ENCODE results near the gene OR13C8.
"Not testable (repeated sequence)": the region's sequence is repeated elsewhere in the genome, so short reads cannot be mapped to it uniquely, and the experiment has no call there.

Gene OR13C8, protein sequence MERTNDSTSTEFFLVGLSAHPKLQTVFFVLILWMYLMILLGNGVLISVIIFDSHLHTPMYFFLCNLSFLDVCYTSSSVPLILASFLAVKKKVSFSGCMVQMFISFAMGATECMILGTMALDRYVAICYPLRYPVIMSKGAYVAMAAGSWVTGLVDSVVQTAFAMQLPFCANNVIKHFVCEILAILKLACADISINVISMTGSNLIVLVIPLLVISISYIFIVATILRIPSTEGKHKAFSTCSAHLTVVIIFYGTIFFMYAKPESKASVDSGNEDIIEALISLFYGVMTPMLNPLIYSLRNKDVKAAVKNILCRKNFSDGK

DNA sequence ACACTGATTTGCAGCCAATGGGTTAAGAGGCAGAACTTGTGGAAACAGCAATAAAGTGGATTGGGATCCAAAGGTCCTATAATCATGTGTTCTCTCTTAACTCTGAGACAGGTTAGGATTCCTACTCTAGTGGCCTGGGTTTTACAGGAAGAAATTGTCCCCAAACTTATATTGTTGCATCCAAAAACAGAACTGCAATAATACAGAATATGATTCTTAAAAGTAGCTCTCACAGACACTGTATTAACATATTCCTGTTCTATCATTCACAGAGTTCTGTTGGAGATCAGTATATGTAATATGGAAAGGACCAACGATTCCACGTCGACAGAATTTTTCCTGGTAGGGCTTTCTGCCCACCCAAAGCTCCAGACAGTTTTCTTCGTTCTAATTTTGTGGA is at the start of gene OR13C8:
TSS of gene OR13C8 (plus strand) at position 301 of the 400 bp plus-strand sequence. CDS start at position 301, 0 bp downstream.
- no peak for DNase-seq (ENCODE audit: low read depth in 2 of 2)

DNA sequence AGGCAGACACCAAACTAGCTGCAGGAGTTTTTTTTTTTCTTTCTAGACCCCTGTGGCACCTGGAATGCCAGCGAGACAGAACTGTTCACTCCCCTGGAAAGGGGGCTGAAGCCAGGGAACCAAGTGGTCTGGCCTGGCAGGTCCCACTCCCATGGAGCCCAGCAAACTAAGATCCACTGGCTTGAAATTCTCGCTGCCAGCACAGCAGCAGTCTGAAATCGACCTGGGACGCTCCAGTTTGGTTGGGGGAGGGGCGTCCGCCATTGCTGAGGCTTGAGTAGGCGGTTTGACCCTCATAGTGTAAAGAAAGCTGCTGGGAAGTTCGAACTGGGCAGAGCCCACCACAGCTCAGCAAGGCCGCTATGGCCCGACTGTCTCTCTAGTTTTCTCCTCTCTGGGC is 48.7 kb upstream of the OR13C8 start:
- DNase-seq (ENCODE audit: low read depth in 2 of 2): not testable (repeated sequence)

DNA sequence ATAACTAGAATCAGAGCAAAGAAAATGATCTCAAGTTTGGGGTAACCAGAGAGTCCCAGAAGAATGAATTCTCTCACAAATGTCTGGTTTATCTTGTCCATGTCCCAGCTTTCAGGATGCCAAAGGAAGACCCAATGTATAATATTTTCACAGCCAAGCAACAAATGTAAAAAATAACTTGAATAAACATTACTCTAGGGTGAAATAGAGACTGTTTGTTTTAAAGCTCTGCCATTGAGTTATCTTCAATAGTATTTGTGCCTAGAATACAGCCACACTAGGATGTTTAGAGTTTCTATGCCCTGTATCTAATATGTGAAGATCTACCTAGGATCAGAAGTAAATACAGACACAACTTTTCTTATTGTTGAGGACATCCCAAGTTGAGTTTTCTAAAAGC is 41.9 kb upstream of the OR13C8 start, which contains the start of gene OR13C4:
TSS of gene OR13C4 (minus strand) at position 101 of the 400 bp plus-strand sequence. CDS start at position 101, 0 bp downstream.
- no peak for DNase-seq (ENCODE audit: low read depth in 2 of 2)

DNA sequence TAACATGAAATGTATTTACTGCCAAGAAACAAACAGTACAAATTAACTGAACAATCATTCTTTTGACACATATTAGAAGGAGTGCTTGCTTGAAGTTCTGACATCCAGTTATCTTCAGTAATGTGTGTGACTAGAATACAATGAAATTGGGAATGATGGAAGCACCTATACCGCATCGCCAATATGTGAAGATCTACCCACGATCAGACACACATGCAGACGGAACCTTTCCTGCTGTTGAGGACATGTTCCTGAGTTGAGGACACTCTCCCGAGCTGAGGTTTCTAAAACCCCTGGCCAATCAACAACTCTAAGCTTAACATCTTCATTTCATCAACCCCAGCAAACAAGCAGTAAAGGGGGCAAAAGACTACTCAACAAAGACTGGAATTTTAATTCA is 32.2 kb upstream of the OR13C8 start, which contains the start of gene OR13C3:
TSS of gene OR13C3 (minus strand) at position 101 of the 400 bp plus-strand sequence. CDS start 133 bp downstream, outside the sequence.
- no peak for DNase-seq (ENCODE audit: low read depth in 2 of 2)

DNA sequence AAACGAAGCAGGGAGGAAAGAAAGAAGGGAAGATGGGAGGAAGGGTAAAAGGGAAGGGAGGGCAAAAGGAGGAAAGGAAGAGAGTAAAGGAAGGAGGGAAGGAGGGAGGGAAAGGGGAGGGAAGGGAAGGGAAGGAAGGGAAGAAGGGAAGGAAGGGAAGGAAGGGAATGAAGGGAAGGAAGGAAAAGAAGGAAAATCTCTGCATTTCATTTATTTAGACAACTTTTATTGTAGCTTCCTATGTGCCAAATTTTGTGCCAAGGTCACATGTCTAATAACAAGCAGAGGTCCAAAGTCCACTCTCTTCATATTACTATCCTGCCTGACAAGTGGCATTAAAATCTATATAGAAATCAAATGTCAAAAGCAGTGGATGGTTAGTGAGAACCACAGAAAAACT is 29.7 kb upstream of the OR13C8 start:
- no peak for DNase-seq (ENCODE audit: low read depth in 2 of 2)

DNA sequence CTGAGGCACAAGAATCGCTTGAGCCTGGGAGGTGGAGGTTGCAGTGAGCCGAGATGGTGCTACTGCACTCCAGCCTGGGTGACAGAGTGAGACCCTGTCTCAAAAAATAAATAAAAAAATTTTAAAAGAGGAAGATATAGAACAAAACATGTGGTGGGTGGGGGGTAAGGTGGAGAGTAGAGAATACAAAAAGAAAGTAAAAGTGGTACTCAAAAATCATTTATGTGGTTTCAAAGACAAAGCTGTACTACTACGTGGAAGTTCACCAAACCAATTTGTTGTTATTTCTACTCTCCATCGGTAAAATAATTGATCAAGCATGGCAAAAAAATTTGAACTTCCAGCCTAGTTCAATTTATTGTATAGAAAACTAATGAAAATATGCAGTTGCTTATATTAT is 24.3 kb upstream of the OR13C8 start:
- no peak for DNase-seq (ENCODE audit: low read depth in 2 of 2)

DNA sequence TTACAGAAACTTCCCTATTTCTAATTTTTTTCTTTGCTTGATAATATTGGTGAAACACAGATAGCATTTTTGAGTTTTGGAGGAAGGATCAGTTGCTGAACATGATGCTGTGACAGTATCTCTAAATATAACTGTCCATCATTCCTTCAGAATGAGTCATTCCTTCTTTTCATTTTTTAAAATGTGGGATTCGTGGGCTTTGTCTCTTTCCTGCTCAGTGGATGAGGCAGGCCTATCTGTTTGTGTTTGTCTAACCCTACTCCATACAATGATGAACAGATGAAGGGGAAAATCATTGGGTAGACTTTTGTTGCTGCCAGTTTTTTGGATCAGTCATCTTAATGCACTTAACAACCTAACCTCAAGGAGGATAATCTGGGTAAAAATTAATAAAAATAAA is 15.7 kb upstream of the OR13C8 start:
- DNase-seq (ENCODE audit: low read depth in 2 of 2): no peak

DNA sequence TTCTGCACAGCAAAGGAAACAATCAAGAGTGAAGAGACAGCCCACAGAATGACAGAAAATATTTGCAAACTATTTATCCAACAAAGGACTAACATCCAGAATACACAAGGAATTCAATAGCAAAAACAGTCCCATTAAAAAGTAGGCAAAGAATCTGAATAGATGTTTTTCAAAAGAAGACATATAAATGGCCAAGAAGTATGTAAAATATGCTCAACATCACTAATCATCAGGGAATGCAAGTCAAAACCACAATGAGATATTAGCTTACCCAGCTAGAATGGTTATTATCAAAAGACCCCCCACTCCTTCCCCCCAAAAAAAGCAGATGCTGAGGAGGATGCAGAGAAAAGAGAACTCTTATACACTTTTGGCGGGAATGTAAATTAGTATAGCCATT is 13.4 kb upstream of the OR13C8 start:
- DNase-seq (ENCODE audit: low read depth in 2 of 2): no peak

DNA sequence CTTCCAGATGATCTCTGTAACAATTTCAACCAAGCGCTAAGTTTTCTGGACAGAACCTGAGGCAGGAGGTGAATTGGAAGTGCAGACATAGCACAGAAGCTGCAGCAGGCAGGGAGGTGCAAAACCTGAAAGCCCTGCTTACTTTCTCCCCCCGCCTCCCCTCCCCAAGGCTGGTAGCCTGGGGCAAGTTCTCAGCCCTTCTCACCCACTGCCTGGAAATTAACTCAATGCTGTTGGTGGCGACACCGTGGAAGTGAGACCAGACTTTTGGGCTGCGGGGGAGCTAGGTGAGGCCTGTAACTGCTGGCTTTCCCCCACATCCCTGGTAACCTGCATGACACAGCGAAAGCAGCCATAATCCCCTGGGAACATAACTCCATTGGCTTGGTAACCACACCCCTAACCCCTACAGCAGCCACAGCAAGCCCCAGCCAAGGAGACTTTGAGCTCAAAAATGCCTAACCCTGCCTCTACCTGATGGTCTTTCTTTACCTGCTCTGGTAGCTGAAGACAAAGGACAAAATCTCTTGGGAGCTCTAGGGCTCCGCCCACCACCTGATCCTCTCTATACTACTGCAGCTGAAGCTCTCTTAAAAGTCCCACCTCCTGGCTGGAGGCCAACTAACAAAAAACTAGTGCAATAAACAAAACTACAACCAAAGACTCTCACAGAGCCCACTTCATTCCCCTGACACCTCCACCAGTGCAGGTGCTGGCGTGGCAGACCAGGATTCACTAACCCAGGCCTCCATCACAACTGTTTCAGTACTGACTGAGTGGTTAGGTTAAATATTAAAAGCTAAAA is 11.9 kb upstream of the OR13C8 start:
- no peak for DNase-seq (ENCODE audit: low read depth in 2 of 2)

DNA sequence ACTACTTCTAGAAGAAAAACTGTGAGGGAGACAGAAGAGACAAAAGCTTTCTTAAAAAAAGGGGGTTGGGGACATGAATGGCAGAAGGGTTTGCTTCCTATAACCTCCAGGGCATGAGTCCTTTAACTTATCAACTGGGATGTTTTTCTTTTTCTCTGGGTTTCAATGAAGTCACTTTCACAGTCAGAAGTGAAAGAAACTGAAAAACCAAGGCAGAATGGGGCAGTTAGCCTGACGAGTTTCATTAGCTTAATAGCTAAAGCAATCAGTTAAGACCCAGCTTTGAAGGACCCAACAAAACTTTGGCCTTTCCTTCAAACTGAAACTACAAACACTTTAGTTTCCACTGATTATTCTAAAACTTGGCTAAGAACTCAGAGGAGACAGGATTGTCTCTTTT is 4.6 kb upstream of the OR13C8 start:
- no peak for DNase-seq (ENCODE audit: low read depth in 2 of 2)

DNA sequence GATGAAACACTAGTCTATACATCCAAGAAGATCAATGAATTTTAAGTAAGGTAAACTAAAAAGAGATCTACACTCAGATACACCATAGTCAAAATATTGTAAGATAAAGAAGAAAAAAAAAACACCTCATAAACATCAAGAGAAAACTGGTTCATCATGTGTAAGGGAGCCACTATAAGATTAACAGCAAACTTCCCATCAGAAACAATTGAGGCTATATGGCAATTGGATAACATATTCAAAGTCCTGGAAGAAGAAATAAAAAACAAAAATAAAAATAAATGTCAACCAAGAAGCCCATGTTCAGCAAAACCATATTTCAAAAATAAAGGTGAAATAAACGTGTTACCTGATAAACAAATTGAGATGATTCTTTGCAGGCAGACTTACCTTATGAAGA is 3.6 kb downstream of the OR13C8 start:
- DNase-seq (ENCODE audit: low read depth in 2 of 2): no peak

DNA sequence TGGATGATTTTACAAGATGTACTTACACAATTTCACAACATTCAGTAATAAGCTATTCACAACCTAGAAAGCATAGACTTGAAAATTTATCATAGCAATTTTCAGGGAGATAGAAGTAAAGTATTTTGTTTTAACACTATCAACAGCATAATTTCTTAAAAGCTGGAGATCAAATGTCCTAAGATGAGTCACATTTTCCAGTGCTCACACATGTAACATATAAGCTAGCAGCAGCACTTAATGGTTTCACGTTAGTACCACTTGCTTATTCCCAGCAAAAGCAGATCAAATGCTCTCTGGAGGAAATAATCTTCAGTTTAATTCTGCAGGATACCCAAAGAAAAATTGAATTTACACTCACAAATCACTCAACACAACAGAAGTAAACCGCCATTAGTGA is 6.5 kb downstream of the OR13C8 start:
- DNase-seq (ENCODE audit: low read depth in 2 of 2): no peak

DNA sequence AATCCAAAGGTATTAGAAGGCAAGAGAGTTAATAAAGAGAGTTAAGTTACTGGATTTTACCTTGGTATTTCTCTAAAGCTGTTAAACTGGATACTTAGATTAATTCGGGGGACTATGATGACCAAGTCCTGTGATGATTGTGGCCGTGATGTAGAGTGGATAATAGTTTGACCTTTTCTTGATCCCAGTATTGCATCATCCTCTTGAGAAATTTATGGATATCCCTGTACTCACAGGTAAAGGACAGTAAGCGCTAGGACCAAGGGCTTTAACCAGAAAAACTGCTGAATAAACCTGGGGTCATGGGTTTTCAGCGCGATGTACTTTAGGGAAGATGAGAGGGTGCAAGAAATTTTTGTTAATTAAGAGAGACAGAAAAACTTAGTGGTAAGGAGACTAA is 8.3 kb downstream of the OR13C8 start:
- no peak for DNase-seq (ENCODE audit: low read depth in 2 of 2)

DNA sequence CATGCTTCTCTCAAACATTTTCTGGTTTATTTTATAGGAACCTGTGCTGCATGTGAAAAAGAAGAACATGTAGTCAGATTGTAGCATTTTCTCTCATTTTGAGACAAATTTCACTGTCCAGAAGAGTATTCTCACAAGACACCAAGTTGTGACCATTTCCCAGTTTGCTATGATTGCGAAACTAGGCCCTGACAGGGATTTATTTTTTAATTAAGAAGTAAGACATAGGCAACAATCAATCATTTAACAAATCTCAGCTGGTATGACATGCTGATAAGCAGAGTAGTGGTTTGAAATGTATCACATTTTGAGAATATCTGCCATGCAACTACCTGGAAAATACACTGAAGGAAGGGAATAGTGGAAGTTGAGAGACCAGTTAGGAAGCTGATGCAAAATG is 11.6 kb downstream of the OR13C8 start:
- no peak for DNase-seq (ENCODE audit: low read depth in 2 of 2)

DNA sequence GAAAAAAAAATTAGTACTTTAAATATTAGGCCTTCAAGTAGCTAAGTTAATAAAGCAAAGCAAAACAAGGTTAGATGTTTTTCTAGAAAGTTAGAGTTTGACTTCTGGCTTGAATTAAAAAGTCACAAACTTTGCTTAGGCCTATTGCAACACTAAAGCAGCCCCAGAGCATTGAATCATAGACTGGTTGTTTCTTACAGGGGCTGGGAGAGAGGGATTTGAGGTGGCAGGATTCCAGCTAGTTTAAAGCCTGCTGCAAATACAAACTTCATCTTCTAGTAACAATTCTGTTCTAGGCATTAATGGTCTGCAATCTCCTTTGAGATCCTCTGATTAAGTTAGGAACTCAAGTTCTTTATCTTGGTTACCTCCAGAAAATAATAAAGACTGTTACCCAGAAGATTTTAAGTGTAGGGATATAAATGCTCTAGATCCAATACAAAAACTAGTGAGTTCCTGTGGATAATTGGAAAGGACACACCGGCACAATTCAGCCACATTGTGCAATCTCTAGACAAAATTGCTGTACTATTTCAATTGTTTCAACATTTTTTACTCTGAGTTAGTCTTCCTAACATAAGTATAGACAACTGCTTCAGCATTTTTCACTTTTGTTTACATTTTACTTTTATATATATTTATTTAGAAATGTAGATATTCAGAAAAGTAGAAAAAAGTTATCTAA is 17.7 kb downstream of the OR13C8 start:
- DNase-seq (ENCODE audit: low read depth in 2 of 2): no peak

DNA sequence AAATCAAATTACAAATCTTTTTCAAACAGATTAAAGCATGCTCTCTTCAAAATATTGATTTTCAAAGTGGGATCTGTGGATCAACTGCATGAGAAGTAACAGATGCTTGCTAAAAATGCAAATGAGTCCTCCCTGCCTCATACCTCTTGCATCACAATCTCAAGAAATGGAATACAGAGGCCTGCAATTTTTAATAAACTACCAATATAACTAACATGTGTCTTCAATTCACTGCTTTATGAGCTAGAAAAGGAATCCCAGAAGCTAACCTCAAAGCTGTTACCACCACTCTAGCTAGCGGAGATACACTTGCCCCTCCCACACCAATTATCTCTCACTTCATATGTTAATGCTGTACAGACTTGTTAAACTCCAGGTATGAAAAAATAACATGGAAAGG is 20.7 kb downstream of the OR13C8 start:
- DNase-seq (ENCODE audit: low read depth in 2 of 2): no peak

DNA sequence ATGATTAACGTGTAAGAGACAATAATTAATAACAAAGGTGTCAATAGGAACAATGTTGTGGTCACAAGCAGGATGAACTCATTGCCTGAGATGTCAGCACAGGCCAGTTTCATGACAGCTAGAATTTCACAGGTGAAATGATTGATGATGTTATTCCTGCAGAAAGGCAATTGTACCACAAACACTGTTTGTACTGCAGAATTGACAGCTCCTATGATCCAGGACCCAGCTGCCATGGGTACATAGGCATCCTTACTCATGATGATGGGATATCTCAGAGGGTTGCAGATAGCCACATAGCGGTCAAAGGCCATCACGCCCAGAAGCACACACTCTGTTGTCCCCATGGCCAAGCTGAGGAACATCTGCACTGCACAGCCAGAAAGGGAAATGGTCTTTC is 29.8 kb downstream of the OR13C8 start:
- DNase-seq (ENCODE audit: low read depth in 2 of 2): not testable (repeated sequence)

DNA sequence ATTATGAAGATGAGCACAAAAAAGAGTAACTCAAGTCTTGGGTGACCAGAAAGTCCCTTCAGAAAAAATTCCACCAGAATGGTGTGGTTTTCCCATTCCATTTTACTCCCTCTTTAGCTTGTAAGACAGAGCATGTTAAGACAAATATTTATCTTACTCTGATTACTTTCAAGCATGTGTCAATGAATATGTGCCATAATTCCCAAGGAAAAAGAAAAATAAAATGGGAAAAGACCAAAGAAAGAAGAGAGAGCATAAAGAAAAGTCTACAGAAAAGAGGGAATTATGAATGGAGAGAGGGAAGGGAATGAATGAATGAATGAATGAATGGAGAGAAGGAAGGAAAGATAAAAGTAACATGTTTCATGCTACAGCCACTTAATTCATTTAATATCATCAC is 30.3 kb downstream of the OR13C8 start, which contains the start of gene OR13C5:
TSS of gene OR13C5 (minus strand) at position 101 of the 400 bp plus-strand sequence. CDS start at position 101, 0 bp downstream.
- not testable (repeated sequence) for DNase-seq (ENCODE audit: low read depth in 2 of 2)

DNA sequence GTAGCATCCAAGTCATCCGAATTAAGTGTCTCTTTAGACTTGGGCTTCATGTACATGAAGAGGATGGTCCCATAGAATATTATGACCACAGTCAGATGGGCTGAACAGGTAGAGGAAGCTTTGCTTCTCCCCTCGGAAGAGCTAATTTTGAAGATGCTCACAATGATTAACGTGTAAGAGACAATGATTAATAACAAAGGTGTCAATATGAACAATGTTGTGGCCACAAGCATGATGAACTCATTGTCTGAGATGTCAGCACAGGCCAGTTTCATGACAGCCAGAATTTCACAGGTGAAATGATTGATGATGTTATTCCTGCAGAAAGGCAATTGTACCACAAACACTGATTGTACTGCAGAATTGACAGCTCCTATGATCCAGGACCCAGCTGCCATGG is 35.8 kb downstream of the OR13C8 start:
- DNase-seq (ENCODE audit: low read depth in 2 of 2): no peak

DNA sequence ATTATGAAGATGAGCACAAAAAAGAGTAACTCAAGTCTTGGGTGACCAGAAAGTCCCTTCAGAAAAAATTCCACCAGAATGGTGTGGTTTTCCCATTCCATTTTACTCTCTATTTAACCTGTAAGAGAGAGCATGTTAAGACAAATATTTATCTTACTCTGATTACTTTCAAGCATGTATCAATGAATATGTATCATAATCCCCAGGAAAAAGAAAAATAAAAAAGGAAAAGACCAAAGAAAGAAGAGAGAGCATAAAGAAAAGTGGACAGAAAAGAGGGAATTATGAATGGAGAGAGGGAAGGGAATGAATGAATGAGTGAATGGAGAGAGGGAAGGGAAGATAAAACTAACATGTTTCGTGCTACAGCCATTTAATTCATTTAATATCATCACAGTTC is 36.6 kb downstream of the OR13C8 start, which contains the start of gene OR13C2:
TSS of gene OR13C2 (minus strand) at position 101 of the 400 bp plus-strand sequence. CDS start at position 101, 0 bp downstream.
- DNase-seq (ENCODE audit: low read depth in 2 of 2): not testable (repeated sequence)

DNA sequence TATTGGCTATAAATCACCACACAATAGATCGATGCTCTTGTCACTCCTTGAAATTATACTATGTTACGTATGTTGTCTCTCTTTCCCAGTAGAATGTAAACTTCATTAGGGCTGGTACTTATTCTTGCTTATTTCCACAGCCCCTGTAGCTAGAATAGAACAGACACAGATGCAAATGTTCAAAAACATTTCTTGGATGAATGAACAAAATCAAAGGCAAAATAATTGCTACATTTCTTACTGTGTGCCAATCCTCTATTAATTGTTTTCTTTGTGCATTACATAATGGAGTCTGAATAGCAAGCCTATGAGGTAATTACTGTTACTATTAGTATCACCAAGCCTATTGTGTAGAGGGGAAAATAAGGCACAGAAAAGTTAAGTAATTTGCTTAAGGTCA is 37.2 kb downstream of the OR13C8 start:
- DNase-seq (ENCODE audit: low read depth in 2 of 2): no peak

DNA sequence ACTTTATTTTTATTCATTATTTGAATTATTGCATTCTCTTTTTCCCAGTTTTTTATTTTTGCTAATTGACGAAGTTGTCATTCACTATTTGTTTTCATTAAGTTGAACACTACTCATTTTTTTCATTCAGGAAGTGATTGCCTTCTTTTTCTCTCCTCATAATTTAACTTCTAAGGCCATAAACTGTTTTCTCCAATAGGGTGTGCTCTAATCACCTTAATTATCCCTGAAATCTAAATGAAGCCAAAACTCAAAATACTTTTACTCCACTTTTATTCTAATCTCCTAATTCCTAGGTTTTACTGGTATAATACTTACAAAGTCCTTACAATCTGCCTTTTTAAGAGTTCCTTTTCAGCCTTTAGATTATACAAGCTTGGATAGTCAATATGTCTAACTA is 39.4 kb downstream of the OR13C8 start:
- no peak for DNase-seq (ENCODE audit: low read depth in 2 of 2)

All from stimulated activated CD4-positive, alpha-beta T cell treated with anti-CD3 and anti-CD28 coated beads, Interleukin-12 subunit alpha, Interleukin-12 subunit beta, amount 100 ng/mL, for 24 hours (primary cell).